Stimulated activated CD4-positive, alpha-beta T cell treated with anti-CD3 and anti-CD28 coated beads, Interleukin-15, amount 100 ng/mL, for 1 hour (primary cell): ENCODE data around the gene CPVL.
"Not testable (repeated sequence)": the region's sequence is repeated elsewhere in the genome, so short reads cannot be mapped to it uniquely, and the experiment has no call there.

Experiments used
- DNase-seq, 2 donors: peaks; one replicate each; pipeline ENCODE4 v3.0.0-alpha.2; 2020; ENCODE audit warnings: low read depth in 1 of 2, low spot score in 1 of 2

CPVL gene

GRCh38 chr7:29120955-29121354, 25.4 kb downstream of the CPVL start:
- DNase-seq = no peak

- no peak for DNase-seq
Measured at GRCh38 chr7:29119538-29119937, 26.8 kb downstream of the CPVL start.

GRCh38 chr7:29116361-29117200, 29.8 kb downstream of the CPVL start:
- DNase-seq = no peak

- no peak for DNase-seq
Measured at GRCh38 chr7:29115753-29116152, 30.6 kb downstream of the CPVL start.

- DNase-seq = no peak
Measured at GRCh38 chr7:29115130-29115687, 31.1 kb downstream of the CPVL start.

- not testable (repeated sequence) for DNase-seq
Measured at GRCh38 chr7:29114266-29114665, 32.1 kb downstream of the CPVL start.

GRCh38 chr7:29113384-29114102, 32.8 kb downstream of the CPVL start:
- no peak for DNase-seq

GRCh38 chr7:29112721-29113120, 33.6 kb downstream of the CPVL start:
- no peak for DNase-seq

- no peak for DNase-seq
Measured at GRCh38 chr7:29109899-29110298, 36.4 kb downstream of the CPVL start.

GRCh38 chr7:29109358-29109757, 37.0 kb downstream of the CPVL start:
- DNase-seq = no peak

- no peak for DNase-seq
Measured at GRCh38 chr7:29107056-29107455, 39.3 kb downstream of the CPVL start.

- no peak for DNase-seq
Measured at GRCh38 chr7:29106669-29106988, 39.7 kb downstream of the CPVL start.

- DNase-seq = no peak
Measured at GRCh38 chr7:29105752-29106668, 40.3 kb downstream of the CPVL start.

- no peak for DNase-seq
Measured at GRCh38 chr7:29105191-29105590, 41.1 kb downstream of the CPVL start.

- DNase-seq = no peak
Measured at GRCh38 chr7:29102558-29103151, 43.7 kb downstream of the CPVL start.

- DNase-seq = no peak
Measured at GRCh38 chr7:29100924-29101323, 45.4 kb downstream of the CPVL start.

GRCh38 chr7:29099896-29100847, 46.2 kb downstream of the CPVL start:
- DNase-seq = no peak

GRCh38 chr7:29096446-29096730, 49.9 kb downstream of the CPVL start:
- DNase-seq = no peak

GRCh38 chr7:29095631-29096445, 50.5 kb downstream of the CPVL start:
- no peak for DNase-seq
